ENCODE measurements around the gene TBL1X.

DNA sequence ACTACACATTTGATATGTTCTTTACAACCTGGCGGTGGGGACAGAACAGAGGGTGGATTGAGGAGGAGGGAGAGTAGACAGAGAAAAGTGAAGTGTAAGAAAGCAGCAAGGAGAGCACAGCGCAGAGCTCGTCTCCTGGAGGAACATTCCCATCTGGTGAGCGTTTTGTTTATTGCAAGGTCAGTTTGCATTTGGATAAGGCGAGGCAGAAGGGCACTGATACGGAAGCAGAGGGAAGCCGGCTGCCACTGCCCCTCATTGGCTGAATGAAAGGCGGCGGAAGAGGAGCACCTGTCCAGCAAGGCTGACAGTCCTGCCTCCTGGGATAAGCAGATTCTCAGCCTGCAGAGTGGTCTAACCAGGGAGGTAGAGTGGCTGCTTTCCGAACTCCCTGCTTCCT is 217.6 kb downstream of the TBL1X start:
- TF ChIP-seq POLR2A (IDR thresholded peaks at IDR 0.05; ENCODE audit: low read length) = no peak
- TF ChIP-seq GATA1 (IDR thresholded peaks at IDR 0.05; ENCODE audit: low read depth, low read length) = no peak
